ENCODE measurements around the gene PROM1.

- TF ChIP-seq CTCF (IDR thresholded peaks at IDR 0.05; ENCODE audit: insufficient read depth, low read length, poor library complexity, severe bottlenecking) (no peak), EZH2phosphoT487 (conservative IDR thresholded peaks at IDR 0.05; ENCODE audit: low read length) (no peak)
Measured at GRCh38 chr4:16018841-16019240, 65.0 kb downstream of the PROM1 start.
